Dermis blood vessel endothelial cell (primary cell): Measurements from ENCODE around the gene PPP2R5E. TPM values are rescaled to one million over a fixed set of nuclear protein-coding genes. Genes with fewer than 3 reads are reported as not detected.
A peak's percentile ranks its signal among the peaks of the same experiment; 100 is the strongest.

Experiments used
- DNase-seq: peaks from one replicate; pipeline ENCODE4 v3.0.0; 2010
- total RNA-seq: library from RNA; depleted of rRNA; stranded (reverse); fragments of >200 nt; gene quantifications from 2 replicates; pipeline ENCODE4 v1.2.3, GENCODE V29; 2014

The PPP2R5E gene
- total RNA-seq, 1 donor from 2014 or later: 14.3 TPM

- DNase-seq: no peak
Observed at GRCh38 chr14:63371033-63371432, 172.1 kb downstream of the PPP2R5E start.

- DNase-seq: no peak
Observed at GRCh38 chr14:63367742-63368364, 175.3 kb downstream of the PPP2R5E start.

GRCh38 chr14:63362389-63362819 is 180.8 kb downstream of the PPP2R5E start:
- DNase-seq: peak; percentile 35

DNA sequence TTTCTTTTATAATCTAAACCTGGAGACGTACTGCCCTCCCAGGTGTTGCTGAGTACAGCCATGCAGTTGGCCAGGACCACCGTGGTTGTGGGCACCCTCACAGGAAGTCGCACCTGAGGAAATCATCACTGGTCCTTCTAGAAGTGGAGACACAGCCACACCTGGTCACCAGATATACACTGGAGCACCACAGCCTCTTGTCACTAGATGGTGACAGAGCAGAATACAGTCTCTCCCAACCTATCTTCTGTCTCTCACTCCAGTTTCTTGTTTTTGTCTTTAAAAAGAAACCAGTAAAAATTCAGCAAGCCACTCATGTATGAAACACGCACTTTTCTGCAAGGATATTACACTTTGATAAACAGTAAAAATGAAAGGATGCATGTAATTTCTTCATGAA is 181.4 kb downstream of the PPP2R5E start:
- DNase-seq: no peak

DNA sequence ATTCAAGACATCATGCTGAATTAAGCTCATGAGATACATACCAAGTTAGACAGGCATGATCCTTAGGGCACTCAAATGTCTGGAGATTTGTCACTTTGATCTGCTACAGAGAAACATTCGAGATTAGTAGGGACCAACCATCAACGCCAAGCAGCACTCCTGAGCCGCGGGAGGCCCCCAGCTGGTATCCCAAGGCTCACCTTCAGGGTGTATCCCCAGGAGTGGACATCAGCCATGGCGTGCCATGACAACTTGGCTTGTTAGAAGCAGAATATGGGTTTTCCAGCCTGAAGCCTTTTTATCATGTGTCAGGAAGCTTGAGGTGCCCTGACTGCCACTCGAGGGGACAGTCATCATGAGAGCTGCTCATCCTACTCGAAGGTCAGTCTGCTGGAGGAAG is 185.3 kb downstream of the PPP2R5E start:
- no peak for DNase-seq

- DNase-seq: no peak
Observed at GRCh38 chr14:63345826-63346225, 197.4 kb downstream of the PPP2R5E start.

DNA sequence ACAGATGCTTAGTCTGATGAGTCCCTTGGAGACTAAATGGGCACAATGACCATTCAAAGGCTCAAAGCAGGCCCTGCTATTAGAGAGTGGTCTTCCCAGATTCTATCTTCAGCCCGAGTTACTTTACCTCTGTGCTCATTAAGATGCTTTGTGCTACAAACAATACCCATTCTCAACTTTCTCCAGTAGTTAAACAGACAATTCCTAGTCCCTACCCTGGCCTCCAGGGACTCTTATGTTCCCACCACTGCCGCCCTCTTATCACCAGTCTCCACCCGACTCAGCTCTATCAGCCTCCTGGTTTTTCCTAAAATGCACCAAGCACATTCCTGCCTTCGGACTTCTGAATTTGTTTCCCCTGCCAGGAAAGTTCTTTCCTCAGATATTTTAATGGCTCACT is 198.8 kb downstream of the PPP2R5E start:
- DNase-seq: no peak

GRCh38 chr14:63343878-63344277 is 199.3 kb downstream of the PPP2R5E start:
- DNase-seq: peak; percentile 68

DNA sequence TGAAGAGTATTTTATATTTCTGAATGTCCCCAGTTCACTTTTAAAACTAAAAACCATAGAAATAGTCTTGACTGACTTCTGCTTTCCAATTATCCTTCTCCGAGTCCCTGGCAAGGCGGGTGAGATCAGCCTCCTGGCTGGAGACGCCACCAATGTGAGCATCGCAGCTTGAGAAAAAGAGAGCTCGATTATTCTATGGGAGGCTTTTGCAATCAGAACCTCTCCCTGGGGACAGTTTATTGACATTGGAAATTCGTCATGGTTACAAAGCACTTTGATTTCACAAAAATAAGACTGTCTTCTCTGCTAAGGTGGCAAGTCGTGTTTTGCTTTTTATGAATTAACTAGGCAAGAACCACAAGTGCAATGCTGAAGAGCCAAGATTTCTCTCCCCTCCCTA is 200.8 kb downstream of the PPP2R5E start:
- DNase-seq: no peak

DNA sequence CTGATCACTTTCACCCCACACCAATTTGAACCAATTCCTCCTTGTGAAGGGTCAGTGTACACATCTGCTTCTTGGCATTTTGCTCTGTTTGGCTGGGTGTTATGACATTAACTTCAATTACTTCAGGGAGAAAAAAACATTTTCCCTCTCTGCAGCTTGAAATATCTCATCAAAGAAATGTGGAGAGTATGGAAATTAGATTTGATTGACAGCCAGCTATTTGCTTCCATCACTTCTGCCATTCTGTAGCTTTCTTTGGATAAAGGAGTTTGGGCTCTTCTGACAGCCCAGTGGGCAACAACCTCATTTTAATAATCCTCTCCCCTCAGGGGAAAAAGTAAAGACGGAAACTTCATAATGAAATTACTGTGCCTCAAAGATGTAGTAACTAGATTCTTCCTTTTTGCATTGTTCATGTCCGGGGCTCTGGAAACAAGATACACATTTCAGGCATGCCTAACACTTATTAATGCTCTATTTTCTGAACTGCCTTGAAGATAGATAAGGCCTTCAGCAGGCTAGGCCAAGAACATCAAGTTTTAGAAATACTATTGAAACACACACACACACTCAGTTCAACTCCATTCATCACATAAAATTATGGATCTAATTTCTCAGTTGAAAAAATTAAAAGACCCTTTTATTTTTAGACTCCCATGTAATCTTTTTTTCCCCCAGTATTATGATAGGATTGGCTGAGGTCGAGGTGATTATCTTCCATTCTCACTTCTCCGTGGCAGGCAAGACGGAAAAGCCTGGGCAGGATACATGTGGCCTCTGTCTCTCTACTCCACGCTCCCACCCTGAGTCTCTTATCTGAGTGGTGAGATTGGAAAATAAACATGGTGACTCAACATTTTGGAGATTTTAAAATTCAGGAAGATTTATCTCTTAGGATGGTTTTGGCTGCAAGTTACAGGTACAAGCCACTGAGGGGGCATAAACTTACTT is 214.1 kb downstream of the PPP2R5E start:
- no peak for DNase-seq

DNA sequence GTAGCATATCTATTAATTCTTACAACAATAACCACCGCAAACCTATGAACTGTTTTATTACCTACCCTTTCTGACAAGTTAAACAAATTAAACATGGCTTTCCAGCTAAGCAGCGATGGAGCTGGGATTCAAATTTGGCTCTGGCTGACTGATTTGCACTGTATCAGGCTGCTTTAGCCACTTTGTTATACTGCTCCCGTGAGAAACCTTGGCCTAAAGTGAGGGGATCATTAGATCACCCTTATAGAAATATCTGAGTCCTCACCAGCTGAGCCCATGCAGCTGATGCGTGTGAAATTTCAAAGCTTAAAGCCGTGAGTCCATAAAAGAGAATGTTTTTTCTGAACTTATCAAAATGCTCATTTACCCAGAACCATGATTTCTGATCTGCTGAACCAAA is 216.3 kb downstream of the PPP2R5E start:
- no peak for DNase-seq

DNA sequence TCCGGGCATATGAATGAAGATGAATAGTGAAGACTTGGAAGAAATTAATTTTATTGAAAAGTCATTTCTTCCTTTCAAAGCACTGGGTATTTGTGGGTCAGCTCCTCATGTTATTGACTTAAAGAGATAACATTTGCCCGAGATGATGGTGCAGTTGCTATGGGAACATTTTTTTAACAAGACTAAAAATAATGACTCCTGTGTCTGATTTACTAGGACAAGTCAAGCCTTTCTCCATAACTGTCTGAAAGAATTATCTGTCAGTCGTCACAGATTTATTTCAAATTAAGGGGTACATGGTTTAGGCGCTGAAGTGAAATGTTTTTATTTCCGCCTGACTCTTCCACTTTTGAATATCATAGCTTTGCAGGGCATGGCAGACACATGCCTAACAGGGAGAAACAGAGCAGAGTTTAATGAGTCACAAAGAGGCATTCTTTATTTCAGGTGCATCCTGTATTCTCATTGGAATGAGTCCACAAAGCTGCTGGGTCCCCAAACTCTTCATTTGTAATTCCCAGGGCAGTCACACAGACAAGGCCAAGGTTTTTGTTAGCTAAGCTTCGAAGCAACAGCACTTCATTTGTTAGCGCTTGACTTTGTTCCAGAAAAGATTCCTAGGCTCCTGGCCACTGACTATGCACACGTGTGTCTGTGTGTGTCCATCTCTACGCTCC is 220.1 kb downstream of the PPP2R5E start:
- DNase-seq: peak; percentile 85

- DNase-seq: no peak
Observed at GRCh38 chr14:63322472-63322871, 220.7 kb downstream of the PPP2R5E start.

Other genes starting within 250 kb of the PPP2R5E start
- gene GPHB5, start 224.4 kb downstream of the PPP2R5E start, total RNA-seq: not detected in 2 replicates
- gene WDR89, start 98.5 kb upstream of the PPP2R5E start, total RNA-seq: 19.0 and 20.9 TPM in 2 replicates
- gene SGPP1, start 184.7 kb upstream of the PPP2R5E start, total RNA-seq: 11.1 and 13.7 TPM in 2 replicates